C4-2B (cell line): ENCODE results near the gene TTC28.

Experiments used
- CTCF ChIP-seq: fragments of 450-650 bp; conservative IDR thresholded peaks from 2 replicates; pipeline ENCODE4 v1.5.1; 2017; ENCODE audit warnings: mild to moderate bottlenecking
- ZFX ChIP-seq: fragments of 450-650 bp; IDR thresholded peaks from 2 replicates; pipeline ENCODE4 v1.6.1; 2017

DNA sequence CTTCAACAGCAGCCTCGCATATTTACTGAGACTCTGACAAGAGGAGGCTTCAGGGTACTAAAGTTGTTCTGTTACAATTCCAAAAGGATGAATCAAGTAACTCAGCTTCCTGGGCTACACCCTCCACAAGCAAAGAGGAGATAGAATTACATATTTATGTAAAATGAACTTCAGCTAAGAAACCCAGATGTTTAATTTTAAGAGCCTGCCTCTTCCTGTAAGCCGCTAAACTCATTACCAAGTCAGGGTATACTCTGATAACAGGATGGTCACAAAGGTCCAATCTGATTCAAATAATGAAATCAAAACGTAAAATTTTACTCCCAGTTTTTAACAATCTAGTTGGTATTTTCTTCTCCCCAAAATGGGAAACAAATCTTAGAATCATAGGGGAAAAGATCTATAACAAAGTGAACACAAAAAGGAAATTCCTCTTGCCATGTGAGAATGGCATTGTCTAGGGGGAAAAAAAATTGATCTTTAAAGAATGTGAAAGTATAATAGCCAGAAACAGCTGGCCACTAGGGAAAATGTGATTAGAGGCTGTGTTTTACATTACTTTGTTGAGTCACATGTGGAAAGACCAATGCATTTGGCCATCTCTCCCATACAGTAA lies 31.0 kb upstream of the TTC28 start:
- TF ChIP-seq CTCF = no peak
- no peak for TF ChIP-seq ZFX
